ENCODE data around the gene ERCC3.

The ERCC3 gene

GRCh38 chr2:127208313-127208712 lies 85.6 kb downstream of the ERCC3 start:
- H3K4me3 ChIP-seq (ENCODE audit: low read depth, low read length) = no peak overlapping the region
- TF ChIP-seq CTCF (IDR thresholded peaks at IDR 0.05; ENCODE audit: insufficient read depth, low read depth, low read length, missing control alignments) = no peak
- DNase-seq (ENCODE audit: low read depth) = no peak
